ENCODE measurements around the gene LMF1. TPM values are rescaled to one million over a fixed set of nuclear protein-coding genes. Genes with fewer than 3 reads are reported as not detected.

Gene LMF1
- total and polyA plus RNA-seq, 2 of the 8 experiments (the other 6 are each of a cell fraction or from before 2014, with no cell fraction given) = 3.5 to 9.1 TPM

DNA sequence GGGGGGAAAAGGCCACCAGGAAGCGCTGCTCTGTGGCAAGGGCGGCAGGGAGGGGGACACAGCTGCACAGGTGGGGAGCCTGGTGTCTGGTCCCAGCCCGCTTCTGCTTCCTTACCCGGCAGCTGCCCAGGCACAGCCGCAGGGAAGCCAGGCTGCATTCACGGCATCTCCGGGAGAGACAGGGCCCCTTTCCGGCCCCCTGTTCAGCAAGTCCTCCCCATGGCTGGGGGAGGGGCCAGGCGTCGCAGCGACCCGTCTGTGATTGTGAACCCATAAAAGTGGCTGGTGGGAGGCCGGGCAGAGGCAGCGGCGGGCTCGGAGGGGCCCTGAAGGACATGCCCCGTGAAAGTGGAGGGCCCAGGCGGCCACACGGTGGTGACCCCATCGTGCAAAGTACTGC is 39.5 kb upstream of the LMF1 start:
- no peak overlapping the region for H3K23ac ChIP-seq (ENCODE audit: insufficient read length)
- H2BK20ac ChIP-seq (ENCODE audit: low read length) = no peak overlapping the region
- no peak overlapping the region for H3K18ac ChIP-seq (ENCODE audit: extremely low read depth, low read length)
- H2BK15ac ChIP-seq (ENCODE audit: low read length) = no peak overlapping the region
- no peaks in the 10 kb centered on the region for H3K23me2 ChIP-seq (ENCODE audit: low read depth, low read length)
- DNase-seq (ENCODE audit: low read depth in 1 of 2, low spot score in 2 of 2) (no peak), FAIRE-seq (no peak)
- H2BK120ac ChIP-seq (replicated peaks; ENCODE audit: low read depth, low read length) = no peak overlapping the region
- no peak overlapping the region for H2AK5ac ChIP-seq (ENCODE audit: low read depth, low read length)
- no peak overlapping the region for H3K9ac ChIP-seq (replicated peaks in 1 of 4; ENCODE audit: extremely low read depth in 1 of 4, low read depth in 3 of 4, low read length in 3 of 4)
- no peaks in the 10 kb centered on the region for H3K9me3 ChIP-seq (ENCODE audit: insufficient read depth in 2 of 2, low read depth in 1 of 2, low read length in 1 of 2)
- ChIA-PET POLR2A (ENCODE audit: partially characterized antibody) (no interaction called here), CTCF (ENCODE audit: partially characterized antibody) (no interaction called here)
- no peaks in the 10 kb centered on the region for H3K36me3 ChIP-seq (ENCODE audit: control insufficient read depth in 2 of 4, insufficient read depth in 4 of 4, low read length in 3 of 4)
- H3K79me1 ChIP-seq (ENCODE audit: low read depth, low read length) = no peaks in the 10 kb centered on the region
- no peak overlapping the region for H2AFZ ChIP-seq (ENCODE audit: low read length)
- 0 out of 7 replicates have a peak, but pooled peaks cover 0 to 2% (median 0%) of the 10 kb centered on the region in 4 experiments for H3K4me1 ChIP-seq (replicated peaks in 1 of 4; ENCODE audit: control insufficient read depth in 3 of 4, insufficient read depth in 4 of 4, low read length in 3 of 4)
- no peaks in the 10 kb centered on the region for H3K79me2 ChIP-seq (ENCODE audit: control insufficient read depth in 1 of 2, insufficient read depth in 2 of 2, low read length in 2 of 2)
- no peak overlapping the region for H2BK5ac ChIP-seq (ENCODE audit: low read depth, low read length)
- H3K14ac ChIP-seq (ENCODE audit: insufficient read length) = no peak overlapping the region
- H4K20me1 ChIP-seq (replicated peaks in 1 of 2; ENCODE audit: control insufficient read depth in 1 of 2, insufficient read depth in 2 of 2, low read length in 2 of 2) = no peaks in the 10 kb centered on the region
- no peak overlapping the region for H3K27ac ChIP-seq (ENCODE audit: low read depth, low read length)
- peak overlapping the region; percentile 79 for H4K8ac ChIP-seq (ENCODE audit: extremely low read depth, insufficient read depth, low read length)
- H2BK12ac ChIP-seq (ENCODE audit: low read depth, low read length) = no peak overlapping the region
- no peak overlapping the region for H3K4ac ChIP-seq (replicated peaks; ENCODE audit: insufficient read length, low read depth, low read length)
- no peak overlapping the region for H3K56ac ChIP-seq (replicated peaks; ENCODE audit: insufficient read length, low read depth, low read length)
- no peak overlapping the region for H3K4me2 ChIP-seq (ENCODE audit: insufficient read depth in 1 of 2, low read depth in 2 of 2, low read length in 2 of 2)
- no peaks in the 10 kb centered on the region for H3K27me3 ChIP-seq (replicated peaks in 1 of 4; ENCODE audit: control insufficient read depth in 3 of 4, extremely low read depth in 1 of 4, insufficient read depth in 3 of 4, low read length in 3 of 4)
- WGBS, 2 experiments (ENCODE audit: extremely low coverage in 1 of 2, insufficient coverage in 1 of 2, insufficient read length in 1 of 2, insufficient replicate concordance in 2 of 2, low coverage in 1 of 2, low lambda C conversion rate in 2 of 2, missing lambda C conversion rate in 1 of 2) = 94% methylated on average over 15 of the region's 20 CpGs; no CpG with 5 or more reads in 1 of the 2 experiments
- no peak overlapping the region for H3K4me3 ChIP-seq (ENCODE audit: extremely low read depth in 1 of 4, insufficient read depth in 2 of 4, low read depth in 3 of 4, low read length in 4 of 4)
- H4K91ac ChIP-seq (replicated peaks; ENCODE audit: insufficient read length, low read length) = no peak overlapping the region
- H4K5ac ChIP-seq (ENCODE audit: insufficient read length, low read depth, low read length) = no peak overlapping the region
- TF ChIP-seq BACH1 (IDR thresholded peaks at IDR 0.05; ENCODE audit: low read length) (no peak), POLR2A (IDR thresholded peaks at IDR 0.05; ENCODE audit: control extremely low read depth in 1 of 2, low read depth in 2 of 2, low read length in 2 of 2) (no peak), MAFK (IDR thresholded peaks at IDR 0.05; ENCODE audit: low read depth, low read length) (no peak), E2F6 (IDR thresholded peaks at IDR 0.05) (no peak)

All from H1 (cell line).